Spleen (tissue), 7 donors: Measurements from ENCODE around the gene MTMR11.

Experiments used
- CTCF ChIP-seq, 11 experiments: fragments of 200-600 bp in 7 of 11; fragments of 450-650 bp in 4 of 11; sonication (generic) in 4 of 11; IDR thresholded peaks in 8 of 11; conservative IDR thresholded peaks in 3 of 11; 1 replicate in 7 of 11; 2 replicates in 4 of 11; pipeline versions ENCODE4 v1.4.0 to v1.8.0; 2016 to 2021; ENCODE audit warnings: antibody characterized with exemption in 11 of 11, inconsistent platforms in 4 of 11, mild to moderate bottlenecking in 1 of 11
- POLR2A ChIP-seq, 3 donors: fragments of 450-650 bp; IDR thresholded peaks; one replicate each; pipeline ENCODE4 v1.5.1; 2017; ENCODE audit warnings: antibody characterized with exemption in 3 of 3, mild to moderate bottlenecking in 1 of 3
- POLR2AphosphoS5 ChIP-seq, 3 donors: sonication (generic); formaldehyde crosslinking; IDR thresholded peaks; one replicate each; pipeline ENCODE4 v1.5.1; 2017; ENCODE audit warnings: antibody characterized with exemption in 3 of 3
- donor health status: DM: no; HTN: no; CAD: no; lungs with moderate emphysema.
- donor health status: DM: no; HTN: no; CAD: no.
- donor health status: DM: no; HTN: no; CAD: no.

- TF ChIP-seq POLR2A (IDR thresholded peaks at IDR 0.05), result no peak
- TF ChIP-seq CTCF (IDR thresholded peaks at IDR 0.05 in 8 of 11, conservative IDR thresholded peaks at IDR 0.05 in 3 of 11), result no peak
- TF ChIP-seq POLR2AphosphoS5 (IDR thresholded peaks at IDR 0.05), result no peak
Observed at GRCh38 chr1:149963358-149963757, 26.7 kb upstream of the MTMR11 start.
